GM18861 (cell line): ENCODE results near the gene SH3BP4.

Experiments used
- ATAC-seq: cut with Tn5 transposase; IDR thresholded peaks from one replicate; pipeline ENCODE4 v1.9.1; 2021; ENCODE audit not compliant: unreplicated experiment

The SH3BP4 gene

GRCh38 chr2:234981197-234982095 lies 29.6 kb downstream of the SH3BP4 start:
- ATAC-seq, result no peak

DNA sequence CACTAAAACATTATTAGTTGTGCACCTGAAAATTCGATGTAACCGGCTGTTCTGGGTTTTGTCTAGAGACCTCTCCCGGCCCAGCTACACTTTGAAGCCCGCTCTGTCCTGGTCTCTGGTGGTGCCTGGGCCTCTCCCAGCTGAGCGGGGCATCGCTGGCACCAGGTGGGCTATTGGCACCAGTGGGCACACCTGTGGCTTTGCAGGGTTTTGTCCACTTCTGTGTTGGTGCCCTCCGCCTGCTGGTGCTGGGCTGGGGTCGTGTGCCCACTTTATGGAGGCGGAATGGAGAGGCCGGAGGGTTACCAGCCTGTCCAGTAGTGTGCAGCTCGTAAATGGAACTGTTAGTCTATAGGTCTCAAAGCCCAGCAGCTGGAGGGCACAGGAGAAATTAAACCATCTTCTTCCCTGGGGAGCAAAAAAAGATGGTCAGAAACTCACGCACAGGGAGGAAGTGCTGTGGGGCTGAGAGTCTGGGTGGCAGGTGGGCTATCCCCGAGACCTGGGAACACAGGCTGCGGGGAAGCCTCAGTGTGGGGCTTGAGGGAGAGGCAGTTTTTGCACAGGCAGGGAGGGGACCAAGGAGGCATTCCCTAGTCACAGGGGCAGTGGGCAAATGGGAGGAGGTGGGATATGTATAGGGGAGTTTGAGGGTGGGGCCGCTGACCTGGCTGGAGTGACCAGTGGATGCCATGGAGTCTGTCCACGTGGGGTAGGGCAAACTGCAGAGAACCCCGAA lies 30.4 kb downstream of the SH3BP4 start:
- ATAC-seq, result no peak

- no peak for ATAC-seq
Observed at GRCh38 chr2:234983011-234983726, 31.4 kb downstream of the SH3BP4 start.

DNA sequence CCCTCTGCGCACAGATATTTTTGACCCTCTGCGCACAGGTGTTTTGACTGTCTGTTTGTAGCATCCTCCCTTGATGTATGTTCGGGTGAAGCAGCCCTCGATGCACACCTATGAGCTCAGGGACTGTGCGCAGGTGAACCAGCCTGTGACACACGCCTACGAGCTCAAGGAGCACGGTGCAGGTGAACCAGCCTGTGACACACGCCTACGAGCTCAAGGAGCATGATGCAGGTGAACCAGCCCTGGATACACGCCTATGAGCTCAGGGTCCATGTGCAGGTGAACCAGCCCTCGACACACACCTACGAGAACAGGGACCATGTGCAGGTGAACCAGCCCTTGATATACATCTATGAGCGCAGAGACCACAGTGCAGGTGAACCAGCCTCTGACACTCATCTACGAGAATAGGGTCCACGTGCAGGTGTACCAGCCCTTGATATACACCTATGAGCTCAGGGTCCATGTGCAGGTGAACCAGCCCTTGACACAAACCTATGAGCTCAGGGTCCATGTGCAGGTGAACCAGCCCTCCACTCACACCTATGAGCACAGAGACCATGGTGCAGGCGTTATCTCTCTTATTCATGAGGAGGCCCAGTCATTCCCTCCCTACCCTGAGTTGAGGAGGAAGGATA lies 33.9 kb downstream of the SH3BP4 start:
- ATAC-seq, result no peak

- ATAC-seq, result no peak
Observed at GRCh38 chr2:234986390-234986789, 34.6 kb downstream of the SH3BP4 start.

DNA sequence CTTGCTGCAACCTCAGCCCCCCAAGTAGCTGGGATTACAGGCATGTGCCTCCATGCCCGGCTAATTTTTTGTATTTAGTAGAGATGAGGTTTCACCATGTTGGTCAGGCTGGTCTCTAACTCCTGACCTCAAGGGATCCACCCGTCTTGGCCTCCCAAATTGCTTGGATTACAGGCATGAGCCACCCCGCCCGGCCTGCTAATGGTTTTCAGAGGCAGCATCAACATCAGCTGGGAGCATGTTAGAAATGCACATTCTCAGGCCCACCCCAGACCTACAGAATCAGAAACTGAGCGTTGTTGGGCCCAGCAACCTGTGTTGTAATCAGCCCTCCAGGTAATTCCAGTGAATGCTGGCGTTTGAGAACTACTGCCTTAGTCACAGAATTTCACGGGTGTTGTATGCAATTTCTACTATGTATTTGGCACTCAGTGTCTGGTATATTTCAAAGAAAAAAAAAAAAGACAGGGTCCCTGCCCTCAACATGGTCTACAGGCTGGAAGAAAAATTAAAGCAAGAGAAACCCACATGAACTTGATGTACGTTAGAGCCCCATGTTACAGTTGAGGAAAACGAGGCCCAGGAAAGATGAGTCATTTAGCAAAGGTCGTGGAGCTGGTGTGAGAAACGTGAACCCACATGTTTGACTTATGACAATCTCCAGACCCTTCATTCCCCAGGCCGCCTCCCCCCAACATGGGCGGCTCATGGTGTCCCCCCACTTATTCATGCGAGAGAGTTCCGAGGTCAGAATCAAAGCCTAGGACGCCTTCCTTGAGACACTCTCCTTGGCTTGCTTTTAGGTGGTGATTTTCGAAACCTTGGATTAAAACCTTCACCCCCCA lies 35.3 kb downstream of the SH3BP4 start:
- ATAC-seq, result no peak

- no peak for ATAC-seq
Observed at GRCh38 chr2:234987754-234988153, 35.9 kb downstream of the SH3BP4 start.

- no peak for ATAC-seq
Observed at GRCh38 chr2:234988491-234988890, 36.7 kb downstream of the SH3BP4 start.

DNA sequence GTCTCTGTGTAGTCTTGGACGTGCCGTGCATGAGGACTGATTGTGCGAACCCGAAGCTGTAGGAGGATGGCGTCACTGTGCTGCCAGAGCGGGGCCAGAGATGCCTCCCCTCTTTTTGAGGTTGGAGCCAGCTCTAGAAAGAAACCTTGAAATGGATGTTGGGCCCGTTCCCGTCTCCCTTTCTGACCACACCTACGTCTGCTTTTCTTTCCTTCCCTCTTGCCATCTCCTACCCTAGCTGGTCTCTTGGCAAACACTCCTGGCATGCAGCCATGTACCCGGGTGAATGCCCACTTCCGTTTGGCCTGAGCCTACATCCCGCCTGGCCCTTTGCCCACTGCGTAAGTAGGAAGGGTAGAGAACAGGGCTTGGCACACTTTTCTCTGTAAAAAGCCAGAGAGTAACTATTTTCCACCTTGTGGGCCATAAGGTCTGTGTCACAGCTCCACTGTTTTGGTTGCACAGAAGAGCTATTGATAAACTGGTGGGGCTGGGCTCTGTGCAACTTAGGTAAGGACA lies 37.4 kb downstream of the SH3BP4 start:
- ATAC-seq, result no peak

- ATAC-seq, result no peak
Observed at GRCh38 chr2:234990300-234990699, 38.5 kb downstream of the SH3BP4 start.

GRCh38 chr2:234991290-234991689 lies 39.5 kb downstream of the SH3BP4 start:
- no peak for ATAC-seq

DNA sequence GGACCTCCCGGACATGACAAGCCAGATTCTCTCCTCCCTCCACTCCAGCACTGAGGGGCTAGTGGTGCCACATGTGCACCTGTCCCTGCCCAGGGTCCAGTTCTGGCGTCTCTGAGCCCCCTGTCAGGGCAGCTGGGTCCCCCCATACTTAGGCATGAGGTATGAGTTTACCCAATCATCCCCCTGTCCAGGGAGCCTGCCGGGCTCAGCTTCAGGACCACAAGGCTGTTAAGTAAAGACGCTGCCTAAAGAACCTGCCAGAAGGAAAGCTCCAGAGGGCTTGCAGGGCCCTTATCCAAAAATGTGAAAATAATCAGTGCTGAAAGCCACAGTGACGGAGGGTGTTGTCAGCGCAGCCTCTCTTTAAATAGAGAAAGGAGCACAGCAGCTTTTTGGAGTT lies 40.0 kb downstream of the SH3BP4 start:
- ATAC-seq, result no peak

DNA sequence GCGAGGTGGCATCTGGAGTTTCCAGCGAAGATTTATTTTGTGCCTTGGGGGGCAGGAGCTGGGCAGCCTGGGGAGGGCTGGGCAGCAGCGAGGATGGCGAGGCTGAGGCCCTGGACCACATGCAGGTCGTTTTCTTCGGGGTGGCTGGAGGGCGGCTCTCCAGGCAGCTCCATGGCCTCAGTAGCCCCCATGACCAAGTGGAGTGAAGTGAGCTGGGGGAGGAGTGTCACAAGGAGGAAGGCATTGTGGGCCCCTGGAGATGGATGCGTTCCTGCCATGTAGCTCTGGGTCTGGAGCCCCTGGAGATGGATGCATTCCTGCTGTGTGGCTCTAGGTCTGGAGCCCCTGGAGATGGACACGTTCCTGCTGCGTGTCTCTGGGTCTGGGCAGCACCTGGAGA lies 40.4 kb downstream of the SH3BP4 start:
- no peak for ATAC-seq

- ATAC-seq, result no peak
Observed at GRCh38 chr2:234992624-234993349, 41.0 kb downstream of the SH3BP4 start.

DNA sequence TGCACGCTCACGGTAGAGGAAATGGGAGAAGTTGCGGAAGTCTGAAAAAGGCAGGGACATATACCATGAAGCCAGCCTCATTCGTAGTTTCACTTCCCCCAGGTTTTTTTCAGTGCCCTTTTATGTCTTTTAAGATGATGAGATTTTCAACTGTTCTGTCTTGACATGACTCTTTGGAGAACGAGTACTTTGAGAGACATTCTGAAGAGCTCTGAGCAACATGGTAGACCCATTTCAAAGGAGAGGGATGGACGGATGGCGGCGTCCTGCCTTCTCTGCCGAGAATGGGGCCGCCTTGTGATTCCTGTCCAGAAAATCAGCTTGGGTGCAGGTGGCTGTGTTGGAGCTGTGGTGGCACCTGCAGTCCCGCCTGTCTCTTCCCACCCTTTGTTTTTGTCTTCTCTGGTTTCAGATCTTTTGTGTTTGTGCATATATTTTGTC lies 41.7 kb downstream of the SH3BP4 start:
- ATAC-seq, result no peak

DNA sequence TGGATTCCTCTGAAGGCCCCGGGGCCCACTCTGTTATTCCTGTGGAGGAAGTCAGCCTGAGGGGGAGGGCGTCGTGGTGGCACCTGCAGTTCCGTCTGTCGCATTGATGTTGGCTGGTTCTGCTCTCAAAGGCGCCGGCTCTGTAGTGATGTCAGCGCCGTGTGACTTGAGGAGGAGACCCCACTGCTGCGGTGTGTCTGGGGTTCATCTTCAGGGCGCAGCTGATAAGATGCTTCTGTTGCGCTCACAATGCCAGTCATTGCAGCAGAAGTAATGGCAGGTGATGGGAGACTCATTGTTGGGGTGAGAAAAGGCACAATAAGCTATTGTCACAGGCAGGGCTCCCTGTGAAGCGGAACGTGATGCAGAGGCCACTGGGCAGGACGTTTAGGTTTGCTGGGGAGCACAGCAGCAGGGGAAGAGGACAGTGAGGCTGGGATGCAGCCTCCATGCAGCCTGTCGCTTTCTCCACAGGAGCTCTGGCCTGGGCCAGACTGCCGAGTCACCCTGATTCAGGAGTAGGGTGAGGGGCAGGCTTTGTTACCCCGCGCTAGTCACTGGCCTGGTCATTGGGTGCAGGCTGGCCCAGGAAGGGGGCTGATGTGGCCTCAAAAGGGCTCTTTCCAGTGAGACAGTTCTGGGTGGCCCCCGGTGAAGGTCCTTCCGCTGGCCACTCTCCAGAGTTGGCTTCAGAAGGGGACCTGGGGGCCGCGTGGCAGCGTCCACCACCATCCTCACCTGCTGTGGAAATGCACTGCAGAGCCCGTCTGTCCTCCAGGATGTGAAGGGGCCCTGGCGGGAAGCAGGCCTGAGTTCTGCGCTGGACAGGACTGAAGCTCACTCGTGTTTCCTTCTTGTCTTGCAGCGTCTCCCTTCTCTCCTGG lies 42.9 kb downstream of the SH3BP4 start:
- ATAC-seq, result no peak

- no peak for ATAC-seq
Observed at GRCh38 chr2:234995332-234996068, 43.7 kb downstream of the SH3BP4 start.
